Endothelial cell (in vitro differentiated cells): Measurements from ENCODE around the gene TADA2B. TPM values are rescaled to one million over a fixed set of nuclear protein-coding genes. Genes with fewer than 3 reads are reported as not detected.
A peak's percentile ranks its signal among the peaks of the same experiment; 100 is the strongest.

Experiments used
- DNase-seq: peaks from one replicate; pipeline ENCODE4 v3.0.0; 2021; ENCODE audit warnings: low spot score
- H3K27ac Mint-ChIP-seq: one replicate; pipeline ENCODE4 v1.8.0; 2021; ENCODE audit warnings: mixed read lengths, inconsistent platforms; ENCODE audit not compliant: unreplicated experiment
- H3K27me3 Mint-ChIP-seq: one replicate; pipeline ENCODE4 v1.8.0; 2021; ENCODE audit warnings: mild to moderate bottlenecking, moderate library complexity, mixed read lengths, inconsistent platforms; ENCODE audit not compliant: unreplicated experiment
- H3K36me3 Mint-ChIP-seq: one replicate; pipeline ENCODE4 v1.8.0; 2021; ENCODE audit warnings: mild to moderate bottlenecking, low read depth, mixed read lengths, inconsistent platforms; ENCODE audit not compliant: unreplicated experiment
- H3K4me1 Mint-ChIP-seq: one replicate; pipeline ENCODE4 v1.8.0; 2021; ENCODE audit warnings: mild to moderate bottlenecking, mixed read lengths, inconsistent platforms; ENCODE audit not compliant: unreplicated experiment
- H3K4me3 Mint-ChIP-seq: one replicate; pipeline ENCODE4 v1.8.0; 2021; ENCODE audit warnings: mild to moderate bottlenecking, mixed read lengths, inconsistent platforms; ENCODE audit not compliant: unreplicated experiment
- H3K9me3 Mint-ChIP-seq: one replicate; pipeline ENCODE4 v1.8.0; 2021; ENCODE audit warnings: mixed read lengths, inconsistent platforms; ENCODE audit not compliant: unreplicated experiment
- CTCF ChIP-seq: fragments of 200-600 bp; sonication (generic); IDR thresholded peaks from one replicate; pipeline ENCODE4 v1.5.0; 2021; ENCODE audit warnings: antibody characterized with exemption; ENCODE audit not compliant: unreplicated experiment
- total RNA-seq: library from RNA; stranded (reverse); fragmentation: NEBNext Ultra II Directional; extraction: Animal tissue kit (Norgen Biotek cat#: 25700); gene quantifications from one replicate; pipeline ENCODE4 v1.2.1, GENCODE V29; 2021; ENCODE audit not compliant: unreplicated experiment

Gene TADA2B
- total RNA-seq, 1 donor from 2014 or later, result 20.2 TPM

DNA sequence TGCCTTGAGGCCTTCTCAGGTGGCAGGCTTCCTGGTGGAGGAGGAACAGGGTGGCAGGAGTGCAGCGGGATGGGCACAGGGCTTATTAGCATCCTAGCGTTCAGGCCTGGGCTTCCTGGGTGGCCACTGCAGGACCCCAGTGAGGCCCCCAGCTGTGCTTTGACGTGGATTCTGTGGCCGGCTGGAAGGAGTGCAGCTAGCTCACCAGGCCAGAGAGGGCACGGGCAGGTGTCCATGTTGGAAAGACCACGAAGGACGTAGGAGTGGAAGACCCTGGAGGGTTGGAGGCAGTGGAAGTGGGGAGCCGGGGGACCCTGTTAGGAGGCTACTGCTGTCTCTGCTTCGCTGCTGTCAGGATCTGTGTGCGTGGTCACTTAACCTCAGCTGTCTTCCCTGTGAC lies 13.3 kb upstream of the TADA2B start:
- no peaks in the 10 kb centered on the region for H3K9me3 Mint-ChIP-seq
- peaks cover 40% of the 10 kb centered on the region for H3K36me3 Mint-ChIP-seq
- peaks cover 11% of the 10 kb centered on the region for H3K27me3 Mint-ChIP-seq
- DNase-seq, result no peak
- H3K4me3 Mint-ChIP-seq, result no peak overlapping the region
- no peak overlapping the region for H3K27ac Mint-ChIP-seq
- TF ChIP-seq CTCF, result no peak
- peaks cover 6% of the 10 kb centered on the region for H3K4me1 Mint-ChIP-seq

DNA sequence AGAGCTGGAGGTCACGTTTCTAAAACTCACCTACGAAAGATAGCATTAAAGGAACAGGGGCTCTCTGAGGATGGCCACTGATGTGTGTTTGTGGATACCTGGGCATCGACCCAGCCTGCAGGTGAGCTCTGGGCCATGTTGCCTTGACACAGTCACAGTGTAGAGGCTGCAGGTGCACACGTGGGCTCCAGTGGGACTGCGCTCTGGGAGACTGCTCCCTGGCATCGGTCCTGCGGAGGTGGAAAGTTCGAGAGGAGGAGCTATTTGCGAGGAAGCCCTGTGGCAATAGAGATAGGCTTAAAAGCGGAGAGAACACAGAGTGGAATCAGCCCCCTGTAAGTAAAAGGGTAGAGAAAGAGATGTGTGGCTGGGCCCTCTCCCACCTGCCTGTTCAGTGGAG lies 12.3 kb upstream of the TADA2B start:
- Mint-ChIP-seq H3K4me3 (peak overlapping the region; percentile 56), H3K9me3 (no peaks in the 10 kb centered on the region), H3K27me3 (peaks cover 11% of the 10 kb centered on the region), H3K27ac (no peak overlapping the region), H3K36me3 (peaks cover 37% of the 10 kb centered on the region), H3K4me1 (peaks cover 3% of the 10 kb centered on the region)
- no peak for DNase-seq
- TF ChIP-seq CTCF, result no peak

DNA sequence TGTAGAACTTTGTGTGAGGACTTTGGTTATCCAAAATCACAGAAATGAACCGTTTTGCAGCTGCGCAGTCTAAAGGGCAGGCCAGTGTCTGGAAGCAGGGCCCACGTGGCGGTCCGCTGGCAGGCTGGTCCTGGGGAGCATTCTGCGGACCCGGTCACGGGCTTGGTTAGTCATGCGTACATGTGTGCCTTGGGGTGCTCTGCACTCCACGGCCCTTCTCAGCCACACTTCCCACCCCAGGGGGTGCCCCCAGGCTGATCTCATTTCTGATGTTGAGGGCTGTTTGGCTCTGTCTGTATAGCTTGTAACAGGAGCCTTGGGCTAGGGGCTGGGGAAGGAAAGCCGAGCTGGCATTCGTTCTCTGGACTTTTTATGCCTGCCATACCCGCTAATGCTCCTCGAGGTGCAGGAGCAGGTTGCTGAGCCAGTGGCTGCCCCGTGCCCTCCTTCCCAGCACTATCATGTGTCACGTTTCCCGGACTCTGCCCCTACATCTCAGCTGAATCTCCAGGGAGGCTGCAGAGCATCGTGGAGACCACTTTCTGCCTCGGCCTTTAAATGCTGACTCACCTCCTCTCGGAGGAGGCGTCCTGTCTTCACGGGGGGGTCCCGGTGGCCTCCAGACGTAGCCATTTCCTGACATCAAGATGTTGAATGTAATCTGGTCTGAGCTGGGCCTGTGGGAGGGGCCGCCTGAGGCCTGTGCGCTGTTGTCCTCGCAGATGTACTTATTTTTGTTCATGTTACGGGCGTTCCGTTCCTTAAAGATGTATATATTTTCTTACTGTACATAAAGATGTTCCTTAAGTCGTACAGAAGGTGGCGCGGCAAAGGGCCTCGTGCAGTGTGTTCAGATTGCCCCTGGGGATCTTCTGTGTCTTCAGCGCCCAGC lies 11.4 kb upstream of the TADA2B start:
- no peak for TF ChIP-seq CTCF
- Mint-ChIP-seq H3K4me3 (no peak overlapping the region), H3K27me3 (peaks cover 7% of the 10 kb centered on the region), H3K9me3 (no peaks in the 10 kb centered on the region), H3K4me1 (no peaks in the 10 kb centered on the region), H3K36me3 (peaks cover 28% of the 10 kb centered on the region), H3K27ac (peak overlapping the region; percentile 9)
- DNase-seq, result no peak

DNA sequence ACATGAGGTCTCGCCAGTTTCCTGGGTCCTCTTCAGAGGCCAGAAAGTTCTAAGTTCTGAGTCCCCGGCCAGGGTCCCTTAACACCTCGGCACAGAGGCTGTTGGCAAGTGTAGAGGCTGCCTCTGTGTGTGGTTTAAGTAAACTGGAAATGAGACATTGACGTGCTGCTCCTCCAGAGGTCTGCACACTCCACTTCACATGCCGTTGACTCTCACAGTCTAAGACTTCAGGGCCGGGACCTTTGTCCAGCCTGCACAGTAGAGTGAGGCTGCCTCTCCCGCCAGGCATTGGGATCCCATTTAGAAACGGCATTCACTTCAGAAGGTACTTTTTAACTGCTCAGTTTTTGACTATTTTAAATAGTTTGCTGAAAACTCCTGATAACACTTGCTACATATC lies 10.6 kb upstream of the TADA2B start:
- H3K36me3 Mint-ChIP-seq, result peaks cover 28% of the 10 kb centered on the region
- no peaks in the 10 kb centered on the region for H3K9me3 Mint-ChIP-seq
- no peak overlapping the region for H3K27ac Mint-ChIP-seq
- no peak overlapping the region for H3K4me3 Mint-ChIP-seq
- peaks cover 7% of the 10 kb centered on the region for H3K27me3 Mint-ChIP-seq
- no peaks in the 10 kb centered on the region for H3K4me1 Mint-ChIP-seq
- no peak for TF ChIP-seq CTCF
- DNase-seq, result no peak
